GM23248 (cell line): ENCODE data around the gene LYRM4.

Source experiments
- EZH2 ChIP-seq: fragments of 200-600 bp; sonication (generic); IDR thresholded peaks from 2 replicates; pipeline ENCODE4 v1.6.1; 2018; ENCODE audit warnings: antibody characterized with exemption, mild to moderate bottlenecking; ENCODE audit not compliant: insufficient read depth, poor library complexity, severe bottlenecking
- EZH2phosphoT487 ChIP-seq: fragments of 200-600 bp; sonication (generic); IDR thresholded peaks from 2 replicates; pipeline ENCODE4 v1.6.1; 2018; ENCODE audit warnings: antibody characterized with exemption, moderate library complexity, mild to moderate bottlenecking, low read depth; ENCODE audit not compliant: insufficient read depth

DNA sequence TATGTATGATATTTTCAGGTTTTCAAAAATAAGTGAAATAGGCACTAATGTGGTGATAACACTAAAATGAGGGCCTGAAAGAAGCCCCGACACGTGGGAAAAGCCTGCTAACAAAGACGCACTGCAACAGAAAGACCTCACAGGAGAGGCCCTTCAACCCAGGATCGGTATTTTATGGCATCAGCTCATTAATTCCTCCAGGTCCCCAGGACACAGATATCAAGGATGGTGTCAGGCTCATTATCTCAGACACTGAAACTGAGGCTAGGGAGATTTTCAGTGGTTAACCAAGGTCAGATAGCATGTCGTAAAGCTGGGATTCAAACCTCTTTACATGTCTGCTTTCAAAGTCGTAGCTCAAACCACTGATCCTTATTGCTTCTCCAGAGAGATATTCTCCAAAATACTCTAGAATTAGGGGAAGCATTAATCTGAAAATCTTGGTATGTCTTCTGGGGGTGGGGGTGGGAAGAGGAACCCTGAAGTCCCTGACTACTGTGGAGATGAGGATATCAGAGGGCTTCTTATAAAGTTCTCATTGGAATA, 111.5 kb downstream of the LYRM4 start:
- TF ChIP-seq EZH2phosphoT487: no peak
- no peak for TF ChIP-seq EZH2
